ENCODE measurements around the gene CASP7. TPM values are rescaled to one million over a fixed set of nuclear protein-coding genes. Genes with fewer than 3 reads are reported as not detected.
A peak's percentile ranks its signal among the peaks of the same experiment; 100 is the strongest.

The CASP7 gene
- total RNA-seq, 2 experiments from 2014 or later, result 33.5 to 35.6 TPM

- ChIA-PET CTCF (interaction anchor here (1.0 kb wide), 1 partner anchor 14 kb away, joined by 3 read pairs; no protein-coding TSS in a partner anchor), POLR2A (no interaction called here)
- Mint-ChIP-seq H3K36me3 (ENCODE audit: low read depth) (peaks cover 55% of the 10 kb centered on the region), H3K4me1 (peaks cover 52% of the 10 kb centered on the region), H3K27me3 (no peaks in the 10 kb centered on the region), H3K27ac (no peak overlapping the region), H3K9me3 (peaks cover 36% of the 10 kb centered on the region), H3K4me3 (no peak overlapping the region)
- DNase-seq, result no peak
Measured at GRCh38 chr10:113683300-113683699, 3.6 kb downstream of the CASP7 start.

GRCh38 chr10:113686028-113686427 lies 6.3 kb downstream of the CASP7 start:
- POLR2A ChIA-PET, result no interaction called here

GRCh38 chr10:113687037-113687436 lies 7.3 kb downstream of the CASP7 start:
- no peak overlapping the region for H3K4me3 Mint-ChIP-seq
- H3K4me1 Mint-ChIP-seq, result peaks cover 46% of the 10 kb centered on the region
- H3K27me3 Mint-ChIP-seq, result no peaks in the 10 kb centered on the region
- POLR2A ChIA-PET, result no interaction called here
- H3K27ac Mint-ChIP-seq, result no peak overlapping the region
- DNase-seq, result no peak
- peaks cover 86% of the 10 kb centered on the region for H3K36me3 Mint-ChIP-seq (ENCODE audit: low read depth)
- H3K9me3 Mint-ChIP-seq, result peaks cover 56% of the 10 kb centered on the region
- CTCF ChIA-PET, result interaction anchor here (1.6 kb wide), 1 partner anchor 10 kb away, joined by 8 read pairs; no protein-coding TSS in a partner anchor

More at GRCh38 chr10:113686028-113686427, 6.3 kb downstream of the CASP7 start:
- Mint-ChIP-seq H3K4me3 (no peak overlapping the region), H3K36me3 (ENCODE audit: low read depth) (peaks cover 81% of the 10 kb centered on the region), H3K27me3 (no peaks in the 10 kb centered on the region), H3K9me3 (peaks cover 53% of the 10 kb centered on the region), H3K27ac (no peak overlapping the region), H3K4me1 (peaks cover 56% of the 10 kb centered on the region)
- DNase-seq, result no peak
- CTCF ChIA-PET, result no interaction called here

- H3K4me3 Mint-ChIP-seq, result peak overlapping the region; percentile 42
- peak overlapping the region; percentile 77 for H3K27ac Mint-ChIP-seq
Measured at GRCh38 chr10:113689057-113689456, 9.3 kb downstream of the CASP7 start.

GRCh38 chr10:113689574-113689973 lies 9.9 kb downstream of the CASP7 start:
- no peak for DNase-seq
- Mint-ChIP-seq H3K4me1 (peaks cover 35% of the 10 kb centered on the region), H3K9me3 (peaks cover 66% of the 10 kb centered on the region), H3K27me3 (no peaks in the 10 kb centered on the region), H3K36me3 (ENCODE audit: low read depth) (peaks cover 90% of the 10 kb centered on the region), H3K4me3 (no peak overlapping the region), H3K27ac (no peak overlapping the region)
- ChIA-PET POLR2A (no interaction called here), CTCF (interaction anchor here (0.7 to 1.5 kb wide), 3 partner anchors 8 to 27 kb away, joined by 3 to 4 read pairs (median 4); no protein-coding TSS in a partner anchor)

More at GRCh38 chr10:113689057-113689456, 9.3 kb downstream of the CASP7 start:
- no peaks in the 10 kb centered on the region for H3K27me3 Mint-ChIP-seq
- ChIA-PET CTCF (interaction anchor here (1.5 kb wide), 1 partner anchor 9 kb away, joined by 3 read pairs; no protein-coding TSS in a partner anchor), POLR2A (no interaction called here)
- peaks cover 36% of the 10 kb centered on the region for H3K4me1 Mint-ChIP-seq
- peaks cover 90% of the 10 kb centered on the region for H3K36me3 Mint-ChIP-seq (ENCODE audit: low read depth)
- DNase-seq, result no peak
- peaks cover 65% of the 10 kb centered on the region for H3K9me3 Mint-ChIP-seq

GRCh38 chr10:113690749-113691148 lies 11.0 kb downstream of the CASP7 start:
- ChIA-PET CTCF (interaction anchor here (1.4 to 1.5 kb wide), 3 partner anchors 7 to 854 kb away, joined by 3 to 4 read pairs (median 3); no protein-coding TSS in a partner anchor), POLR2A (no interaction called here)
- no peak for DNase-seq
- no peaks in the 10 kb centered on the region for H3K27me3 Mint-ChIP-seq
- peaks cover 65% of the 10 kb centered on the region for H3K9me3 Mint-ChIP-seq
- H3K36me3 Mint-ChIP-seq (ENCODE audit: low read depth), result peaks cover 95% of the 10 kb centered on the region
- peaks cover 32% of the 10 kb centered on the region for H3K4me1 Mint-ChIP-seq
- H3K27ac Mint-ChIP-seq, result no peak overlapping the region
- no peak overlapping the region for H3K4me3 Mint-ChIP-seq

- Mint-ChIP-seq H3K27me3 (no peaks in the 10 kb centered on the region), H3K4me1 (peaks cover 30% of the 10 kb centered on the region), H3K27ac (peak overlapping the region; percentile 51), H3K36me3 (ENCODE audit: low read depth) (peaks cover 95% of the 10 kb centered on the region), H3K9me3 (peaks cover 59% of the 10 kb centered on the region), H3K4me3 (no peak overlapping the region)
- POLR2A ChIA-PET, result no interaction called here
- CTCF ChIA-PET, result interaction anchor here (1.4 kb wide), 1 partner anchor 853 kb away, joined by 3 read pairs; no protein-coding TSS in a partner anchor
- no peak for DNase-seq
Measured at GRCh38 chr10:113691381-113691780, 11.7 kb downstream of the CASP7 start.

- peaks cover 30% of the 10 kb centered on the region for H3K4me1 Mint-ChIP-seq
- CTCF ChIA-PET, result no interaction called here
- H3K9me3 Mint-ChIP-seq, result peaks cover 54% of the 10 kb centered on the region
- H3K27me3 Mint-ChIP-seq, result no peaks in the 10 kb centered on the region
- H3K27ac Mint-ChIP-seq, result no peak overlapping the region
- no peak for DNase-seq
- H3K4me3 Mint-ChIP-seq, result no peak overlapping the region
- H3K36me3 Mint-ChIP-seq (ENCODE audit: low read depth), result peaks cover 98% of the 10 kb centered on the region
- POLR2A ChIA-PET, result no interaction called here
Measured at GRCh38 chr10:113692271-113692670, 12.6 kb downstream of the CASP7 start.

GRCh38 chr10:113693348-113693747 lies 13.6 kb downstream of the CASP7 start:
- POLR2A ChIA-PET, result no interaction called here
- Mint-ChIP-seq H3K27ac (no peak overlapping the region), H3K36me3 (ENCODE audit: low read depth) (peaks cover 90% of the 10 kb centered on the region), H3K4me3 (no peak overlapping the region), H3K9me3 (peaks cover 48% of the 10 kb centered on the region), H3K4me1 (peaks cover 22% of the 10 kb centered on the region), H3K27me3 (no peaks in the 10 kb centered on the region)
- CTCF ChIA-PET, result no interaction called here
- DNase-seq, result no peak

- Mint-ChIP-seq H3K4me1 (peaks cover 2% of the 10 kb centered on the region), H3K36me3 (ENCODE audit: low read depth) (peaks cover 83% of the 10 kb centered on the region), H3K27ac (no peak overlapping the region), H3K27me3 (no peaks in the 10 kb centered on the region), H3K9me3 (peaks cover 31% of the 10 kb centered on the region), H3K4me3 (no peak overlapping the region)
- CTCF ChIA-PET, result interaction anchor here (0.6 kb wide), 1 partner anchor 1612 kb away, joined by 3 read pairs; no protein-coding TSS in a partner anchor
- POLR2A ChIA-PET, result no interaction called here
- no peak for DNase-seq
Measured at GRCh38 chr10:113695691-113696090, 16.0 kb downstream of the CASP7 start.

GRCh38 chr10:113697595-113697994 lies 17.9 kb downstream of the CASP7 start:
- Mint-ChIP-seq H3K36me3 (ENCODE audit: low read depth) (peaks cover 68% of the 10 kb centered on the region), H3K27ac (no peak overlapping the region), H3K4me1 (peaks cover 2% of the 10 kb centered on the region), H3K9me3 (peaks cover 27% of the 10 kb centered on the region), H3K27me3 (no peaks in the 10 kb centered on the region), H3K4me3 (no peak overlapping the region)
- ChIA-PET CTCF (interaction anchor here (0.8 to 1.6 kb wide), 3 partner anchors 8 to 15 kb away, joined by 3 to 8 read pairs (median 3); no protein-coding TSS in a partner anchor), POLR2A (no interaction called here)
- DNase-seq, result no peak

GRCh38 chr10:113704637-113705343 lies 25.1 kb downstream of the CASP7 start:
- H3K4me1 Mint-ChIP-seq, result peaks cover 31% of the 10 kb centered on the region
- CTCF ChIA-PET, result interaction anchor here (1.2 kb wide), 1 partner anchor 25 kb away, joined by 3 read pairs; the partner anchor contains the start of gene CASP7
- H3K36me3 Mint-ChIP-seq (ENCODE audit: low read depth), result peaks cover 32% of the 10 kb centered on the region
- no peak overlapping the region for H3K4me3 Mint-ChIP-seq
- no peak overlapping the region for H3K27ac Mint-ChIP-seq
- POLR2A ChIA-PET, result no interaction called here
- H3K27me3 Mint-ChIP-seq, result no peaks in the 10 kb centered on the region
- no peaks in the 10 kb centered on the region for H3K9me3 Mint-ChIP-seq
- peak; percentile 40 for DNase-seq

- no peak for DNase-seq
- ChIA-PET CTCF (interaction anchor here (1.2 kb wide), 1 partner anchor 25 kb away, joined by 3 read pairs; the partner anchor contains the start of gene CASP7), POLR2A (no interaction called here)
- H3K4me1 Mint-ChIP-seq, result peaks cover 34% of the 10 kb centered on the region
- no peak overlapping the region for H3K4me3 Mint-ChIP-seq
- no peaks in the 10 kb centered on the region for H3K9me3 Mint-ChIP-seq
- peaks cover 31% of the 10 kb centered on the region for H3K36me3 Mint-ChIP-seq (ENCODE audit: low read depth)
- no peaks in the 10 kb centered on the region for H3K27me3 Mint-ChIP-seq
- no peak overlapping the region for H3K27ac Mint-ChIP-seq
Measured at GRCh38 chr10:113705344-113705652, 25.6 kb downstream of the CASP7 start.
